Measurements from ENCODE around the gene IFNA4. TPM values are rescaled to one million over a fixed set of nuclear protein-coding genes. Genes with fewer than 3 reads are reported as not detected.
"Not testable (repeated sequence)": the region's sequence is repeated elsewhere in the genome, so short reads cannot be mapped to it uniquely, and the experiment has no call there.

IFNA4 gene
- polyA plus RNA-seq, 1 donor, result not detected

- not testable (repeated sequence) for DNase-seq (ENCODE audit: low read depth)
Observed at GRCh38 chr9:21166560-21166959, 20.8 kb downstream of the IFNA4 start, which contains the start of gene IFNA21. Gene IFNA21 (minus strand): TSS chr9:21166660. CDS start chr9:21166612, 48 bp downstream.

GRCh38 chr9:21165516-21165915 lies 21.9 kb downstream of the IFNA4 start:
- no peak for DNase-seq (ENCODE audit: low read depth)

- no peak for DNase-seq (ENCODE audit: low read depth)
Observed at GRCh38 chr9:21160178-21160577, 27.2 kb downstream of the IFNA4 start.

GRCh38 chr9:21155501-21155900 lies 31.9 kb downstream of the IFNA4 start:
- DNase-seq (ENCODE audit: low read depth), result no peak

- no peak for DNase-seq (ENCODE audit: low read depth)
Observed at GRCh38 chr9:21154018-21154608, 33.3 kb downstream of the IFNA4 start.

GRCh38 chr9:21153336-21154017 lies 33.9 kb downstream of the IFNA4 start:
- no peak for DNase-seq (ENCODE audit: low read depth)

GRCh38 chr9:21144603-21145002 lies 42.8 kb downstream of the IFNA4 start:
- DNase-seq (ENCODE audit: low read depth), result no peak

- DNase-seq (ENCODE audit: low read depth), result no peak
Observed at GRCh38 chr9:21141427-21141882, 45.9 kb downstream of the IFNA4 start, which contains the start of gene IFNW1. Gene IFNW1 (minus strand): TSS chr9:21141832. CDS start chr9:21141570, 262 bp downstream.

- DNase-seq (ENCODE audit: low read depth), result no peak
Observed at GRCh38 chr9:21137020-21137419, 50.4 kb downstream of the IFNA4 start.

Other genes starting within 250 kb of the IFNA4 start
- gene HACD4, start 155.9 kb downstream of the IFNA4 start, polyA plus RNA-seq (ENCODE audit: insufficient read length), result 1.5 TPM
- not detected for gene IFNB1, start 109.6 kb downstream of the IFNA4 start, polyA plus RNA-seq (ENCODE audit: insufficient read length)
- gene IFNW1, start 45.8 kb downstream of the IFNA4 start, polyA plus RNA-seq (ENCODE audit: insufficient read length), result not detected
- gene IFNA21, start 20.9 kb downstream of the IFNA4 start, polyA plus RNA-seq (ENCODE audit: insufficient read length), result not detected
- gene IFNA7, start 14.6 kb upstream of the IFNA4 start, polyA plus RNA-seq (ENCODE audit: insufficient read length), result not detected
- gene IFNA10, start 19.6 kb upstream of the IFNA4 start, polyA plus RNA-seq (ENCODE audit: insufficient read length), result not detected
- not detected for gene IFNA16, start 29.7 kb upstream of the IFNA4 start, polyA plus RNA-seq (ENCODE audit: insufficient read length)
- not detected for gene IFNA17, start 40.6 kb upstream of the IFNA4 start, polyA plus RNA-seq (ENCODE audit: insufficient read length)
- gene IFNA14, start 52.4 kb upstream of the IFNA4 start, polyA plus RNA-seq (ENCODE audit: insufficient read length), result not detected
- gene IFNA5, start 117.7 kb upstream of the IFNA4 start, polyA plus RNA-seq (ENCODE audit: insufficient read length), result not detected
- gene KLHL9, start 147.8 kb upstream of the IFNA4 start, polyA plus RNA-seq (ENCODE audit: insufficient read length), result 19.5 TPM
- not detected for gene IFNA6, start 163.3 kb upstream of the IFNA4 start, polyA plus RNA-seq (ENCODE audit: insufficient read length)
- not detected for gene IFNA13, start 180.5 kb upstream of the IFNA4 start, polyA plus RNA-seq (ENCODE audit: insufficient read length)
- not detected for gene IFNA2, start 197.8 kb upstream of the IFNA4 start, polyA plus RNA-seq (ENCODE audit: insufficient read length)
- not detected for gene IFNA8, start 221.5 kb upstream of the IFNA4 start, polyA plus RNA-seq (ENCODE audit: insufficient read length)

Measured in forelimb muscle (tissue), 1 donor.